ENCODE data around the gene IGFBPL1. TPM values are rescaled to one million over a fixed set of nuclear protein-coding genes. Genes with fewer than 3 reads are reported as not detected.
A peak's percentile ranks its signal among the peaks of the same experiment; 100 is the strongest.

Gene IGFBPL1
- total RNA-seq, 4 donors from 2014 or later = not detected

- peak in 1 of 2 donors; percentile 45 for DNase-seq (ENCODE audit: low spot score in 2 of 2)
- WGBS, 2 donors = 78 to 86% methylated on average over 7 of the region's 7 CpGs
- TF ChIP-seq POLR2A (IDR thresholded peaks at IDR 0.05) = no peak
- H3K4me3 ChIP-seq (ENCODE audit: low read depth, poor library complexity, severe bottlenecking) = no peak overlapping the region
- intact Hi-C loops (cut with DNase I; ENCODE audit: low total_unique reads) = loop anchor here (10.0 kb wide), 1 partner anchor 446 kb away; no protein-coding TSS in a partner anchor
Observed at GRCh38 chr9:38360839-38361472, 63.3 kb downstream of the IGFBPL1 start.

DNA sequence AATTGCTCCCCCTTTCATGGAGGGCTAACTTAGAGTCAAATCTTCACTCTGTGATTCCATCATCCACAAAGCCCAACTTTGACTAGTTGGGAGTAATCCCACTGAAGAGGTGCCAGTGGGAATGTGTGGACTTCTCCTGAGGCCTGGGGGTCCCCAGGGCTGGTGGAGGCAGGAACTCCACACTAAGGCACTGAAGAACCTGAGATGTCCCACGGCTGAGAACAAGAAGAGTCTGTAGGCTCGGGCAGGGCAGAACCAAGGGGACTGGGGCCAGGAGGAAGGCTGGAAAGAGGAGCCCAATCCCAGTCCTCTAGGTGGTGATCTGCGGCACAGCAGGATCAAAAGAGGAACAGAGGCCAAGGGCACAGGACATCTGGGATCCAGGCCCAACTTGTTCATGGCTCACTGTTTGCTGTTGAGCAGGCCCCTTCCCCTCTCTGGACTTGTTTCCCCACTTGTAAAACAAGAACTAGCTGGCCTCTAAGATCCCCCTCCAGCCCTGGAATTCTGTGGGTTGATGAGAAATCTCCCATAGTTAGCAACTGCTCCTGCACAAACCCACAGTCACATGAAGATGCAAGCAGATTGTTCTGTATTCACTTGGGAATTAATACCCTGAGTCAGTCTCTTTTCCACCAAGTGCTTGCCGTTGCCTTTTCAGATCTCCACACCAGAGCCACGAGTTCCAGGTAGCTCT, 64.4 kb downstream of the IGFBPL1 start:
- intact Hi-C loops (cut with DNase I; ENCODE audit: low total_unique reads) = loop anchor here (10.0 kb wide), 1 partner anchor 445 kb away; no protein-coding TSS in a partner anchor
- no peak overlapping the region for H3K4me3 ChIP-seq (ENCODE audit: low read depth, poor library complexity, severe bottlenecking)
- WGBS, 2 donors = 66 to 73% methylated on average over 5 of the region's 5 CpGs
- peak in 1 of 2 donors; percentile 57 for DNase-seq (ENCODE audit: low spot score in 2 of 2)
- TF ChIP-seq CTCF (IDR thresholded peaks at IDR 0.05) = no peak
- no peak for TF ChIP-seq POLR2A (IDR thresholded peaks at IDR 0.05)

GRCh38 chr9:38359297-38359653, 65.0 kb downstream of the IGFBPL1 start:
- no peak overlapping the region for H3K4me3 ChIP-seq (ENCODE audit: low read depth, poor library complexity, severe bottlenecking)
- intact Hi-C loops (cut with DNase I; ENCODE audit: low total_unique reads) = no loop called here
- 82 to 87% methylated on average over 6 of the region's 6 CpGs for WGBS, 2 donors
- no peak for TF ChIP-seq POLR2A (IDR thresholded peaks at IDR 0.05)
- TF ChIP-seq CTCF (IDR thresholded peaks at IDR 0.05) = no peak
- peak in 1 of 2 donors; percentile 40 for DNase-seq (ENCODE audit: low spot score in 2 of 2)

GRCh38 chr9:38358390-38359296, 65.6 kb downstream of the IGFBPL1 start:
- no peak overlapping the region for H3K4me3 ChIP-seq (ENCODE audit: low read depth, poor library complexity, severe bottlenecking)
- DNase-seq (ENCODE audit: low spot score in 2 of 2) = peak in 1 of 2 donors; percentile 74
- intact Hi-C loops (cut with DNase I; ENCODE audit: low total_unique reads) = no loop called here
- TF ChIP-seq CTCF (IDR thresholded peaks at IDR 0.05) = no peak
- no peak for TF ChIP-seq POLR2A (IDR thresholded peaks at IDR 0.05)
- WGBS, 2 donors = 80 to 83% methylated on average over 9 of the region's 9 CpGs

DNA sequence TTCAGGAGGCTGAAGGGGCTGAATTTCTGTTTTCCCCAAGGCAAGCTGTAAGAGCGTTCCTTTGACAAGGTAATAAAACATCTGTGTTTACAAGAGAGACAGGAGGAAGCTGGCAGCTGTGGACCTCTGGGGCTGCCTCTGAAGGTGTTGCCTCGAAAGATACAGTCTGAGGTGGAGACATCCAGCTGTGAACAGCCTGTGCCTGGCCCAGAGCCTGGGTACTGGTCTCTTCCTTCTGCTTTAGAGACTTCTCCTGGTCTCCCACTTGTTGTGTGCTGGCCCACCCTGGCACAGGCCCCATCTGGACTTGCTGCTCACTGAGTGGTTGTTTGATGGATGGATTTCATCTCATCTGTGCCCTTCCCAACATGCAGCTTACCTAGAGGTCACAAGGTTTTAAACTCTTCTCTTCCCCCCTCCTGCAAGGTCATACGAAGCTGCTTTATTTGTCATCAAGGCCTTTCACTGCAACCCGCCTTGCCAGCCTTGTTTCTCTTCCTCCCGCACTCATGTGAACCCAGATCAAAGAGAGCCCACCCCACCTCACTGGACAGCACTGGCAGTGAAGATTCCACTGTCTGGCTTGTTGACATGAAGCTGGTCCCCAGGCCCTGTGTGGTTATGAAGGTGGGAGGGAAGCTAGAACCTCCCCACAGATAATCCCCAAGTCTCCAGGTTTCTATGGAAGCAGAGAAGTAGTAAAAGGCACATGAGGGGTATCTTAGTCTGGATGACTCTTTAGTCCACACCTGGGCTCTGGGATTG, 66.7 kb downstream of the IGFBPL1 start:
- WGBS, 2 donors = 74 to 81% methylated on average over 5 of the region's 5 CpGs
- DNase-seq (ENCODE audit: low spot score in 2 of 2) = peak in 1 of 2 donors; percentile 70
- intact Hi-C loops (cut with DNase I; ENCODE audit: low total_unique reads) = no loop called here
- no peak overlapping the region for H3K4me3 ChIP-seq (ENCODE audit: low read depth, poor library complexity, severe bottlenecking)
- TF ChIP-seq POLR2A (IDR thresholded peaks at IDR 0.05) (no peak), CTCF (IDR thresholded peaks at IDR 0.05) (no peak)
